WTC11 (cell line): ENCODE results near the gene CDH22. TPM values are rescaled to one million over a fixed set of nuclear protein-coding genes. Genes with fewer than 3 reads are reported as not detected.

Experiments
- ATAC-seq: fragments of 200-7000 bp; cut with Tn5 transposase; 2 replicates; pipeline ENCODE4 v1.10.0; 2021; ENCODE audit warnings: mild to moderate bottlenecking, moderate library complexity
- CTCF ChIA-PET: fragments of 300-600 bp; sonication (Branson Sonifier 250); formaldehyde crosslinking; loops from one replicate; lab custom pipeline; 2021; ENCODE audit warnings: antibody characterized with exemption; lab: Charles Lee
- POLR2A ChIA-PET: fragments of 350-600 bp; sonication (Branson Sonifier 250); formaldehyde crosslinking; loops from one replicate; lab custom pipeline; 2021; ENCODE audit warnings: antibody characterized with exemption; lab: Charles Lee
- DNase-seq: peaks from one replicate; pipeline ENCODE4 v3.0.0; 2021; ENCODE audit warnings: low spot score
- H3K27ac Mint-ChIP-seq: 2 replicates; pipeline ENCODE4 v1.8.0; 2021; ENCODE audit warnings: mixed read lengths
- H3K27me3 Mint-ChIP-seq: 2 replicates; pipeline ENCODE4 v1.8.0; 2021; ENCODE audit warnings: low read depth, mild to moderate bottlenecking, moderate library complexity, mixed read lengths
- H3K36me3 Mint-ChIP-seq: 2 replicates; pipeline ENCODE4 v1.8.0; 2021; ENCODE audit warnings: mixed read lengths
- H3K4me1 Mint-ChIP-seq: 2 replicates; pipeline ENCODE4 v1.8.0; 2022; ENCODE audit warnings: mixed read lengths
- H3K4me3 Mint-ChIP-seq: 2 replicates; pipeline ENCODE4 v1.8.0; 2021; ENCODE audit warnings: mild to moderate bottlenecking, moderate library complexity, mixed read lengths
- H3K9me3 Mint-ChIP-seq: 2 replicates; pipeline ENCODE4 v1.8.0; 2021; ENCODE audit warnings: mixed read lengths
- FOXK1 ChIP-seq: sonication (generic); formaldehyde crosslinking; IDR thresholded peaks from 2 replicates; pipeline ENCODE4 v1.8.0; 2022; ENCODE audit warnings: mild to moderate bottlenecking, moderate library complexity, missing genetic modification reagents
- FOXP1 ChIP-seq: sonication (generic); formaldehyde crosslinking; IDR thresholded peaks from 2 replicates; pipeline ENCODE4 v1.8.0; 2022; ENCODE audit warnings: missing genetic modification reagents, mild to moderate bottlenecking, moderate library complexity, borderline replicate concordance
- HMGA2 ChIP-seq: fragments of 250-450 bp; sonication (Bioruptor Pico); IDR thresholded peaks from 2 replicates; pipeline ENCODE4 v1.4.0; 2021; ENCODE audit warnings: mild to moderate bottlenecking, moderate library complexity
- JUN ChIP-seq: sonication (generic); formaldehyde crosslinking; IDR thresholded peaks from 2 replicates; pipeline ENCODE4 v1.8.0; 2023; ENCODE audit warnings: mild to moderate bottlenecking, missing genetic modification reagents
- KAT7 ChIP-seq: sonication (generic); formaldehyde crosslinking; IDR thresholded peaks from 2 replicates; pipeline ENCODE4 v1.8.1; 2023; ENCODE audit warnings: missing genetic modification reagents, mild to moderate bottlenecking, borderline replicate concordance
- MYBL2 ChIP-seq: sonication (generic); formaldehyde crosslinking; IDR thresholded peaks from 2 replicates; pipeline ENCODE4 v1.8.1; 2023; ENCODE audit warnings: mild to moderate bottlenecking, moderate library complexity, missing genetic modification reagents
- SP1 ChIP-seq: sonication (generic); formaldehyde crosslinking; conservative IDR thresholded peaks from 2 replicates; pipeline ENCODE4 v1.8.1; 2022; ENCODE audit warnings: missing genetic modification reagents
- TEAD4 ChIP-seq: sonication (generic); formaldehyde crosslinking; IDR thresholded peaks from 2 replicates; pipeline ENCODE4 v1.8.0; 2022; ENCODE audit warnings: mild to moderate bottlenecking, missing genetic modification reagents
- TP53 ChIP-seq: sonication (generic); formaldehyde crosslinking; IDR thresholded peaks from 2 replicates; pipeline ENCODE4 v1.8.1; 2023; ENCODE audit warnings: mild to moderate bottlenecking, missing genetic modification reagents
- ZNF396 ChIP-seq: fragments of 250-450 bp; sonication (Bioruptor Pico); IDR thresholded peaks from 2 replicates; pipeline ENCODE4 v1.8.0; 2021; ENCODE audit warnings: mild to moderate bottlenecking, moderate library complexity, borderline replicate concordance
- total RNA-seq: library from RNA; stranded (reverse); gene quantifications from 3 replicates; pipeline ENCODE4 v1.2.3, GENCODE V29; 2021
- TF ChIP-seq, protein P1 (sequence below): sonication (generic); formaldehyde crosslinking; IDR thresholded peaks from 2 replicates; pipeline ENCODE4 v1.8.1; 2023; ENCODE audit warnings: mild to moderate bottlenecking, missing genetic modification reagents
- TF ChIP-seq, protein P2 (sequence below): sonication (generic); formaldehyde crosslinking; IDR thresholded peaks from 2 replicates; pipeline ENCODE4 v1.8.0; 2022; ENCODE audit warnings: mild to moderate bottlenecking, missing genetic modification reagents
- TF ChIP-seq, protein P3 (sequence below): sonication (generic); formaldehyde crosslinking; IDR thresholded peaks from 2 replicates; pipeline ENCODE4 v1.8.1; 2023; ENCODE audit warnings: mild to moderate bottlenecking, moderate library complexity, missing genetic modification reagents
- TF ChIP-seq, protein P4 (sequence below): sonication (generic); formaldehyde crosslinking; IDR thresholded peaks from 2 replicates; pipeline ENCODE4 v1.8.0; 2022; ENCODE audit warnings: mild to moderate bottlenecking, missing genetic modification reagents
- TF ChIP-seq, protein P5 (sequence below): sonication (generic); formaldehyde crosslinking; IDR thresholded peaks from 2 replicates; pipeline ENCODE4 v1.8.0; 2023; ENCODE audit warnings: missing genetic modification reagents
- TF ChIP-seq, protein P6 (sequence below): sonication (generic); formaldehyde crosslinking; IDR thresholded peaks from 2 replicates; pipeline ENCODE4 v1.8.0; 2022; ENCODE audit warnings: mild to moderate bottlenecking, missing genetic modification reagents
- TF ChIP-seq, protein P7 (sequence below): sonication (generic); formaldehyde crosslinking; IDR thresholded peaks from 2 replicates; pipeline ENCODE4 v1.8.0; 2023; ENCODE audit warnings: mild to moderate bottlenecking, missing genetic modification reagents
- TF ChIP-seq, protein P8 (sequence below): sonication (generic); formaldehyde crosslinking; IDR thresholded peaks from 2 replicates; pipeline ENCODE4 v1.8.1; 2022; ENCODE audit warnings: missing genetic modification reagents, borderline replicate concordance

CDH22 gene
- total RNA-seq, 1 experiment from 2014 or later: 0.13 TPM

DNA sequence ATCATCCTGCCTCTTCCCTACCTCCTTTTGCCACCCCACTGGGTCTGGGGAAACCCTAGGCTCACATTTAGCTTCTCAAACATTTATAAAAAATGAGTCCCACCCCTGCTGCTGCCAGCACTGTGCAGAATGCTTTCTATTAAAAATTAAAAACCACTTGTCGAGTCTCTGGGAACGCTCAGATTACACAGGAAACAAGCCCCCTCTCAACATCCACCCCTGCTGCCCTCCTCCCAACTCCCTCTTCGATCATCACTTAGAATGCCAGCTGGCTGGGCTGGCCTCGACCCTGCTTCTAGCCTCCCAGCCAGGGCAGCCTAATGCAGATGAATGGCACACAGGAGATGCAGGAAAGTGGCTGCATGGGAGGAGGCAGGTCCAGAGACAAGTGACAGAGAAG, 75.8 kb downstream of the CDH22 start:
- peaks cover 3% of the 10 kb centered on the region; the same call in 1 of the 2 replicates for H3K27me3 Mint-ChIP-seq
- H3K4me3 Mint-ChIP-seq: no peak overlapping the region
- CTCF ChIA-PET: no interaction called here
- no peaks in the 10 kb centered on the region for H3K9me3 Mint-ChIP-seq
- no peak overlapping the region for H3K27ac Mint-ChIP-seq
- DNase-seq: no peak
- no peaks in the 10 kb centered on the region for H3K36me3 Mint-ChIP-seq
- ATAC-seq: no peak
- TF ChIP-seq, protein P1, sequence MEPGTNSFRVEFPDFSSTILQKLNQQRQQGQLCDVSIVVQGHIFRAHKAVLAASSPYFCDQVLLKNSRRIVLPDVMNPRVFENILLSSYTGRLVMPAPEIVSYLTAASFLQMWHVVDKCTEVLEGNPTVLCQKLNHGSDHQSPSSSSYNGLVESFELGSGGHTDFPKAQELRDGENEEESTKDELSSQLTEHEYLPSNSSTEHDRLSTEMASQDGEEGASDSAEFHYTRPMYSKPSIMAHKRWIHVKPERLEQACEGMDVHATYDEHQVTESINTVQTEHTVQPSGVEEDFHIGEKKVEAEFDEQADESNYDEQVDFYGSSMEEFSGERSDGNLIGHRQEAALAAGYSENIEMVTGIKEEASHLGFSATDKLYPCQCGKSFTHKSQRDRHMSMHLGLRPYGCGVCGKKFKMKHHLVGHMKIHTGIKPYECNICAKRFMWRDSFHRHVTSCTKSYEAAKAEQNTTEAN (CRISPR knock-in tag): no peak
- POLR2A ChIA-PET: no interaction called here
- peaks cover 7% of the 10 kb centered on the region; the same call in 1 of the 2 replicates for H3K4me1 Mint-ChIP-seq

DNA sequence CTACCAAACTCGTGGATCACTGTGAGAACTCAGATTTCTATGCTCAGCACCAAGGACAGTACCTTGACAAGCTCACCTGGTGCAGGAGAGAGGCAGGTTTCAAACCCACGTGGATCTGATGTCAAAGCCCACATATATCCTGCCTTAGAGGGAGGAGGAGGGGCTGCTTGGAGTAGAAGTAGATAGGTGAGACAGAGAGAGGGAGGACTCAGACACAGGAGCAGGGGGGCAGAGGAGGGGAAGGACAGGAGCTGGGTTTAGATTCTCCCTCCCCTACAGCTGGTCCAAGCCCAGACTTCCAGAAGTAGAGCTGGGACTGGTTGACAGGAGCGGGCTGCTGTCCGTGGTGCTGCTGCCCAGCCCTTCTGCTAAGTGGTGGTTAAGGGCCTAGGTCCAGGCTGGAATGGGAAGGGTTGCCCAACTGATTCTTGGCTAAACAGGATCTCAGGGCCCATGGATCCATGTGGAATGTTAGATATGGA, 77.5 kb downstream of the CDH22 start:
- peak; percentile 87 for ATAC-seq
- no peak overlapping the region for H3K4me3 Mint-ChIP-seq
- no peak overlapping the region for H3K27ac Mint-ChIP-seq
- H3K36me3 Mint-ChIP-seq: no peaks in the 10 kb centered on the region
- peaks cover 6% of the 10 kb centered on the region for H3K27me3 Mint-ChIP-seq
- DNase-seq: peak; percentile 84
- no peaks in the 10 kb centered on the region for H3K9me3 Mint-ChIP-seq
- ChIA-PET CTCF (interaction anchor here (0.8 to 1.2 kb wide), 8 partner anchors 22 to 209 kb away, joined by 3 to 7 read pairs (median 4); no protein-coding TSS in a partner anchor), POLR2A (interaction anchor here (1.4 kb wide), 1 partner anchor 15 kb away, joined by 3 read pairs; no protein-coding TSS in a partner anchor)
- H3K4me1 Mint-ChIP-seq: peaks cover 9% of the 10 kb centered on the region
- TF ChIP-seq HMGA2 (CRISPR knock-in tag) (no peak), FOXP1 (CRISPR knock-in tag) (peak; percentile 95; the same call in 1 of the 2 replicates), ZNF396 (CRISPR knock-in tag) (0 out of 2 replicates have a peak, but pooled peaks have one; percentile 22), FOXK1 (peak; percentile 90), SP1 (no peak), TEAD4 (peak; percentile 97), TP53 (CRISPR knock-in tag) (peak; percentile 94), MYBL2 (CRISPR knock-in tag) (peak; percentile 67; the same call in 1 of the 2 replicates), KAT7 (CRISPR knock-in tag) (0 out of 2 replicates have a peak, but pooled peaks have one; percentile 11), JUN (CRISPR knock-in tag) (peak; percentile 97)
- TF ChIP-seq, protein P2, sequence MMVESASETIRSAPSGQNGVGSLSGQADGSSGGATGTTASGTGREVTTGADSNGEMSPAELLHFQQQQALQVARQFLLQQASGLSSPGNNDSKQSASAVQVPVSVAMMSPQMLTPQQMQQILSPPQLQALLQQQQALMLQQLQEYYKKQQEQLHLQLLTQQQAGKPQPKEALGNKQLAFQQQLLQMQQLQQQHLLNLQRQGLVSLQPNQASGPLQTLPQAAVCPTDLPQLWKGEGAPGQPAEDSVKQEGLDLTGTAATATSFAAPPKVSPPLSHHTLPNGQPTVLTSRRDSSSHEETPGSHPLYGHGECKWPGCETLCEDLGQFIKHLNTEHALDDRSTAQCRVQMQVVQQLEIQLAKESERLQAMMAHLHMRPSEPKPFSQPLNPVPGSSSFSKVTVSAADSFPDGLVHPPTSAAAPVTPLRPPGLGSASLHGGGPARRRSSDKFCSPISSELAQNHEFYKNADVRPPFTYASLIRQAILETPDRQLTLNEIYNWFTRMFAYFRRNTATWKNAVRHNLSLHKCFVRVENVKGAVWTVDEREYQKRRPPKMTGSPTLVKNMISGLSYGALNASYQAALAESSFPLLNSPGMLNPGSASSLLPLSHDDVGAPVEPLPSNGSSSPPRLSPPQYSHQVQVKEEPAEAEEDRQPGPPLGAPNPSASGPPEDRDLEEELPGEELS (CRISPR knock-in tag): peak; percentile 97
- TF ChIP-seq, protein P3, sequence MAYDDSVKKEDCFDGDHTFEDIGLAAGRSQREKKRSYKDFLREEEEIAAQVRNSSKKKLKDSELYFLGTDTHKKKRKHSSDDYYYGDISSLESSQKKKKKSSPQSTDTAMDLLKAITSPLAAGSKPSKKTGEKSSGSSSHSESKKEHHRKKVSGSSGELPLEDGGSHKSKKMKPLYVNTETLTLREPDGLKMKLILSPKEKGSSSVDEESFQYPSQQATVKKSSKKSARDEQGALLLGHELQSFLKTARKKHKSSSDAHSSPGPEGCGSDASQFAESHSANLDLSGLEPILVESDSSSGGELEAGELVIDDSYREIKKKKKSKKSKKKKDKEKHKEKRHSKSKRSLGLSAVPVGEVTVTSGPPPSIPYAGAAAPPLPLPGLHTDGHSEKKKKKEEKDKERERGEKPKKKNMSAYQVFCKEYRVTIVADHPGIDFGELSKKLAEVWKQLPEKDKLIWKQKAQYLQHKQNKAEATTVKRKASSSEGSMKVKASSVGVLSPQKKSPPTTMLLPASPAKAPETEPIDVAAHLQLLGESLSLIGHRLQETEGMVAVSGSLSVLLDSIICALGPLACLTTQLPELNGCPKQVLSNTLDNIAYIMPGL (CRISPR knock-in tag): no peak
- TF ChIP-seq, protein P4, sequence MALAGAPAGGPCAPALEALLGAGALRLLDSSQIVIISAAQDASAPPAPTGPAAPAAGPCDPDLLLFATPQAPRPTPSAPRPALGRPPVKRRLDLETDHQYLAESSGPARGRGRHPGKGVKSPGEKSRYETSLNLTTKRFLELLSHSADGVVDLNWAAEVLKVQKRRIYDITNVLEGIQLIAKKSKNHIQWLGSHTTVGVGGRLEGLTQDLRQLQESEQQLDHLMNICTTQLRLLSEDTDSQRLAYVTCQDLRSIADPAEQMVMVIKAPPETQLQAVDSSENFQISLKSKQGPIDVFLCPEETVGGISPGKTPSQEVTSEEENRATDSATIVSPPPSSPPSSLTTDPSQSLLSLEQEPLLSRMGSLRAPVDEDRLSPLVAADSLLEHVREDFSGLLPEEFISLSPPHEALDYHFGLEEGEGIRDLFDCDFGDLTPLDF (CRISPR knock-in tag): peak; percentile 85; the same call in 1 of the 2 replicates
- TF ChIP-seq, protein P5, sequence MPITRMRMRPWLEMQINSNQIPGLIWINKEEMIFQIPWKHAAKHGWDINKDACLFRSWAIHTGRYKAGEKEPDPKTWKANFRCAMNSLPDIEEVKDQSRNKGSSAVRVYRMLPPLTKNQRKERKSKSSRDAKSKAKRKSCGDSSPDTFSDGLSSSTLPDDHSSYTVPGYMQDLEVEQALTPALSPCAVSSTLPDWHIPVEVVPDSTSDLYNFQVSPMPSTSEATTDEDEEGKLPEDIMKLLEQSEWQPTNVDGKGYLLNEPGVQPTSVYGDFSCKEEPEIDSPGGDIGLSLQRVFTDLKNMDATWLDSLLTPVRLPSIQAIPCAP (CRISPR knock-in tag): 0 out of 2 replicates have a peak, but pooled peaks have one; percentile 86
- TF ChIP-seq, protein P6, sequence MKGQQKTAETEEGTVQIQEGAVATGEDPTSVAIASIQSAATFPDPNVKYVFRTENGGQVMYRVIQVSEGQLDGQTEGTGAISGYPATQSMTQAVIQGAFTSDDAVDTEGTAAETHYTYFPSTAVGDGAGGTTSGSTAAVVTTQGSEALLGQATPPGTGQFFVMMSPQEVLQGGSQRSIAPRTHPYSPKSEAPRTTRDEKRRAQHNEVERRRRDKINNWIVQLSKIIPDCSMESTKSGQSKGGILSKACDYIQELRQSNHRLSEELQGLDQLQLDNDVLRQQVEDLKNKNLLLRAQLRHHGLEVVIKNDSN (CRISPR knock-in tag): peak; percentile 78; the same call in 1 of the 2 replicates
- TF ChIP-seq, protein P7, sequence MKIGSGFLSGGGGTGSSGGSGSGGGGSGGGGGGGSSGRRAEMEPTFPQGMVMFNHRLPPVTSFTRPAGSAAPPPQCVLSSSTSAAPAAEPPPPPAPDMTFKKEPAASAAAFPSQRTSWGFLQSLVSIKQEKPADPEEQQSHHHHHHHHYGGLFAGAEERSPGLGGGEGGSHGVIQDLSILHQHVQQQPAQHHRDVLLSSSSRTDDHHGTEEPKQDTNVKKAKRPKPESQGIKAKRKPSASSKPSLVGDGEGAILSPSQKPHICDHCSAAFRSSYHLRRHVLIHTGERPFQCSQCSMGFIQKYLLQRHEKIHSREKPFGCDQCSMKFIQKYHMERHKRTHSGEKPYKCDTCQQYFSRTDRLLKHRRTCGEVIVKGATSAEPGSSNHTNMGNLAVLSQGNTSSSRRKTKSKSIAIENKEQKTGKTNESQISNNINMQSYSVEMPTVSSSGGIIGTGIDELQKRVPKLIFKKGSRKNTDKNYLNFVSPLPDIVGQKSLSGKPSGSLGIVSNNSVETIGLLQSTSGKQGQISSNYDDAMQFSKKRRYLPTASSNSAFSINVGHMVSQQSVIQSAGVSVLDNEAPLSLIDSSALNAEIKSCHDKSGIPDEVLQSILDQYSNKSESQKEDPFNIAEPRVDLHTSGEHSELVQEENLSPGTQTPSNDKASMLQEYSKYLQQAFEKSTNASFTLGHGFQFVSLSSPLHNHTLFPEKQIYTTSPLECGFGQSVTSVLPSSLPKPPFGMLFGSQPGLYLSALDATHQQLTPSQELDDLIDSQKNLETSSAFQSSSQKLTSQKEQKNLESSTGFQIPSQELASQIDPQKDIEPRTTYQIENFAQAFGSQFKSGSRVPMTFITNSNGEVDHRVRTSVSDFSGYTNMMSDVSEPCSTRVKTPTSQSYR (CRISPR knock-in tag): peak; percentile 88; the same call in 1 of the 2 replicates
- TF ChIP-seq, protein P8, sequence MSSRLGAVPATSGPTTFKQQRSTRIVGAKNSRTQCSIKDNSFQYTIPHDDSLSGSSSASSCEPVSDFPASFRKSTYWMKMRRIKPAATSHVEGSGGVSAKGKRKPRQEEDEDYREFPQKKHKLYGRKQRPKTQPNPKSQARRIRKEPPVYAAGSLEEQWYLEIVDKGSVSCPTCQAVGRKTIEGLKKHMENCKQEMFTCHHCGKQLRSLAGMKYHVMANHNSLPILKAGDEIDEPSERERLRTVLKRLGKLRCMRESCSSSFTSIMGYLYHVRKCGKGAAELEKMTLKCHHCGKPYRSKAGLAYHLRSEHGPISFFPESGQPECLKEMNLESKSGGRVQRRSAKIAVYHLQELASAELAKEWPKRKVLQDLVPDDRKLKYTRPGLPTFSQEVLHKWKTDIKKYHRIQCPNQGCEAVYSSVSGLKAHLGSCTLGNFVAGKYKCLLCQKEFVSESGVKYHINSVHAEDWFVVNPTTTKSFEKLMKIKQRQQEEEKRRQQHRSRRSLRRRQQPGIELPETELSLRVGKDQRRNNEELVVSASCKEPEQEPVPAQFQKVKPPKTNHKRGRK (CRISPR knock-in tag): 0 out of 2 replicates have a peak, but pooled peaks have one; percentile 59
